Umbilical cord (tissue), 2 donors: ENCODE data around the gene ATXN2. TPM values are rescaled to one million over a fixed set of nuclear protein-coding genes. Genes with fewer than 3 reads are reported as not detected.
"Not testable (repeated sequence)": the region's sequence is repeated elsewhere in the genome, so short reads cannot be mapped to it uniquely, and the experiment has no call there.

Experiments used
- DNase-seq: peaks from one replicate; pipeline ENCODE4 v3.0.0-alpha.2; 2015; ENCODE audit warnings: low spot score
- total RNA-seq: library from RNA; depleted of rRNA; stranded (reverse); fragments of >200 nt; gene quantifications from one replicate; pipeline ENCODE4 v1.2.3, GENCODE V29; 2014; ENCODE audit warnings: low replicate concordance; ENCODE audit not compliant: insufficient read depth

Gene ATXN2
- total RNA-seq, 1 donor from 2014 or later = 79.2 TPM

DNA sequence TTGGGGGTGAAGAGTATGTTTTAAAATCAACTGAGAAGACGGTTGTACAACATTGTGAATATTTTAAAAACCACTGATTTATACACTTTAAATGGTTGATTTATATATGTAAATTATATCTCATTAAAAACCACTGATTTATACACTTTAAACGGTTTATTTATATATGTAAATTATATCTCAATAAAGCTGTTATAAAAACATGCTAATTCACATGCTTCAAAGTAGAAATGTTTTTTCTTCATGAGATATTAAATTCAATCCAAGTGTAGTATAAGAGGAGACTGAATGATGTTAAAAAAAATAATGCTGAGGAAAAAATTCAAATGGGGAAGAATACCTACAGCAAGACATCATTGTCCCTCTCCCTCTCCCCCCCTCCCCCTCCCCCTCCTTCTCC, 92.9 kb downstream of the ATXN2 start:
- DNase-seq = no peak

DNA sequence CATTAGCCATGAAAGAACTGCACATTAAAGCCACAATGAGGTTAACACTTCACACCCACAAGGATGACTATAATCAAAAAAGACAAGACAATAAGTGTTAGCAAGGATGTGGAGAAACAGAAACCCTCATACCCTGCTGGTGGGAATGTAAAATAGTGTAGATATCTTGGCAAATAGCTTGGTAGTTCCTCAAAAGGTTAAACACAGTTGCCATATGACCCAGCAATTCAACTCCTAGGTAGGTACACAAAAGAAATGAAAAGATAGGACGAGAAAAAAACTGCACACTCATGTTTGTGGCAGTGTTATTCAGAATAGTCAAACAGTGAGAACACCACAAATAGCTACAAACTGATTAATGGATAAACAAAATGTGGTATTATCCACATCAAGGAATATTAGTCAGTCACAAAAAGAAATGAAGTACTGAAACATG, 93.5 kb downstream of the ATXN2 start:
- DNase-seq = no peak

DNA sequence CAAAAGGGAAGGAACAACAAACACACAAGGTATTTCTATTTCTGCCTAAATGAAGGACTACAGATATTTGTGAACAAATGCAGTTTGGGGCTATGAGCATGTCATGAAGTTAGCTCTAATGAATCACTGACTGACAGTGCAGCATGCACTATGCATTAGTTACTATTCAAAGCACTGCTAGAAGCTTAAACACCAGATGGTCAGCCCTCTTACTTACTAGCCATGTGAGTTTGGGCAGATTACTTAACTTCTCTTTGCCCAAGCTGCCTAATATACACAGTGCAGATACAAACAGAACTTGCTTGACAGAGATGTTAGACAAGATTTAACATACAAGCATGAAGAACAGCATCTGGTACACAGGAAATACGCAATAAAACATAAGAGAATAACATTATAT, 96.0 kb downstream of the ATXN2 start:
- DNase-seq = no peak

GRCh38 chr12:111494676-111495075, 104.4 kb downstream of the ATXN2 start:
- no peak for DNase-seq

GRCh38 chr12:111492979-111493378, 106.1 kb downstream of the ATXN2 start:
- peak; percentile 9 for DNase-seq

- DNase-seq = no peak
Measured at GRCh38 chr12:111488798-111489197, 110.3 kb downstream of the ATXN2 start.

DNA sequence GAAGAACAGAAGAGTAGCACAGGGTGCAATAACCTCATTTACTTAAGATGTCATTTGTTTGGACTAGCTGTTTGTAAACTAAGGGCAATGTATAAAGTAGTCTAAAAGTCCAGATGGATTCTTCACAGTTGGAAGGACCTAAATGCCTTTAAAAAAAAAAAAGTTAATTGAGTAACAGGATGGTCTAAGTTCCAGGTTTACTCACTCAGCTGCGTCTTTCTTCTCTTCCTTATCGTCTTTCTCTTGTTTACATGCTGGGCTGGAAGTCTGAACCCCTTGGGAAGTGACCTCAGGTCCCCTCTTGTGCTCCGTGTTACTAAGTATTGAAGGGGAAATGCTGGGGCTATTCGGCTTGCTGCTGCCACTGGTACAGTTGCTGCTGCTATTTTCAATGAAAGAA, 110.8 kb downstream of the ATXN2 start:
- no peak for DNase-seq

GRCh38 chr12:111482462-111482861, 116.7 kb downstream of the ATXN2 start:
- no peak for DNase-seq

DNA sequence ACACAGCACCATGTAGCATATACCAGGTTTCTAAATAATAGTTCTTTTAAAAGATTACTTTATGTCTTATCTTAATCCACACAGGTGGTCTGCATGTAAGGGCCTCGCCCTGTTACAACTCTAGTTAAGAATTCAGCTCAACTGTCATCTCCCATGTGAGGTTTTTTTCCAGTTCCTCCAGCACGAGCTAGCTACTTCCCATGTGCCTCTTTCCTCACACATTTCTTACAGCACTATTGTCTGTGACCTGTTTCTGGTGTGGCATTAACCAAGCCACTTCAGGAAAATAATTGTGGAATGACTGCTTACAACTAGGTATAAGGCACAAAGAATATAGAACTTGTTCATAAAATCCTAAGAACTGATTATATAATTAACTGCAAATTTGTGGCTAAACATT, 127.9 kb downstream of the ATXN2 start:
- DNase-seq = no peak

GRCh38 chr12:111469401-111469800, 129.7 kb downstream of the ATXN2 start:
- DNase-seq = no peak

DNA sequence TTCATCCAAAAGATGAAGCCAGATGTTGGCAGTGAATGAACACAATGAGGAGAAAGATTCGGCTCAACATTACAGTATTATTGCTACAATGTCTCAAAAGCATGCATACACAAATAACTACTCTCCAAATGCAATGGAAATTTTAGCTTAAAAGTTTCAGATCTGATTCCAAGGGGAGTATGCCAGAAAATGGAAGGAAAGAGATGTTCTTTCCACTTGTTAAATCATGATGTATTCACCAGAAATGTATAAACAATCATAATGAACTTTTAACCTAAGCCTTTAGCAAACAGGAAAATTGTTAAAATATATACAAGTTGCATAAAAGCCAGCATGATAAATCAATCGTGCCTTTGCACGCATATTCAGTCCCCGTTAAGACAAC, 131.3 kb downstream of the ATXN2 start:
- DNase-seq = no peak

DNA sequence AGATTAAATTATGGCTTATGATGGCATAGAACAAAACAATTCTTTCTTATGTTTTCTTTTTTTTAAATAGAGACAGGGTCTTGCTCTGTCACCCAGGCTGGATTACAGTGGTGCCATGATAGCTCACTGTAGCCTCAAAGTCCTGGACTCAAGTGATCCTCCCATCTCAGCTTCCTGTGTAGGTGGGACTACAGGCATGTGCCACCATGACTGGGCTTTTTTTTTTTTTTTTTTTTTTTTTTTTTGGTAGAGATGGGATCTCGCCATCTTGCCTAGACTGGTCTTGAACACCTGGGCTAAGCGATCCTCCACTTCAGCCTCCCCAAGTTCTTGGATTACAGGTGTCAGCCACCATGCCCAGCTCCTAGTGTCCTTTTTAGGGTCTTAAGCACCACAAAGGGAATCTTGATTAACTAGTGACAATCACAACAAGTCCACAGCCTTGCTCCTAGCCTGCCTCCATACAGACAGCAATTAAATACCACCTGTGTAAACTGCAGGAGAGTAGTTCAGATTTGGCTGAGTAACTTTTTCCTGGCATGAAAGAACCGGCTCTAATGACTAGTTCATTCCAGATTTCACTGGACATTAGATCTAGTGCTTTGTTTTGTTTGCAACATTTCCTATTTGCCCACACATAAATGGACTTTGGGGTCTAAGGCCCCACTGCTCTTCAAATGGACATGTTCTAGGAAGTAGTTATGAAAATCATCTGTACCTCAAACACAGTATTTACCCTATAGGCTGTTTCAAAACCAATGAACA, 131.8 kb downstream of the ATXN2 start:
- no peak for DNase-seq

DNA sequence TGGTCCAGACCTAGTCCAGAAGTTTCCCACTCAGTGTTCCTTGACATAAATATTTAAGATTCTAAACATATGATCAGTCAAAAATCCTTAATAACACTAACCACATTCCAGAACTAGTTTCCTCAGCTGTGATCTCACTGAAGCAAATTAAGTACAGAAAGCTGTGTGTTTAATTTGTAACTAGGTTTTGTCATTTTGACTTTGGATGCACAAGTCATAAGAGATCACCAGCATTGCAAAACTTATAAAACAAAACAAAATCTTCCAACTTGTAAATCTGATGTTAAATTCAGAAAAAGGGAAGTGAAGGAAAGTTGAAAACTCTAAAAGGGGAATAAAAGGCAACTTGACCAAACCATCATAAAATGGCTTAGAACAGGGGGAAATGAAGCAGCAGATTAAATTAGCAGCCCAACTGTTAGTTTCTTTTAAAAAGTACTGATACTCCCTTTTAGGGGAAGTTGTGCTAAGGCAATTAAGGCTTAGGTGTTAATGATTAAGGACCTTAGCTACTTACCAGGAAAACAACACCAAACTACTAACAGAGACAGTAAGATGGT, 136.8 kb downstream of the ATXN2 start:
- DNase-seq = no peak

- not testable (repeated sequence) for DNase-seq
Measured at GRCh38 chr12:111460111-111460510, 139.0 kb downstream of the ATXN2 start.

DNA sequence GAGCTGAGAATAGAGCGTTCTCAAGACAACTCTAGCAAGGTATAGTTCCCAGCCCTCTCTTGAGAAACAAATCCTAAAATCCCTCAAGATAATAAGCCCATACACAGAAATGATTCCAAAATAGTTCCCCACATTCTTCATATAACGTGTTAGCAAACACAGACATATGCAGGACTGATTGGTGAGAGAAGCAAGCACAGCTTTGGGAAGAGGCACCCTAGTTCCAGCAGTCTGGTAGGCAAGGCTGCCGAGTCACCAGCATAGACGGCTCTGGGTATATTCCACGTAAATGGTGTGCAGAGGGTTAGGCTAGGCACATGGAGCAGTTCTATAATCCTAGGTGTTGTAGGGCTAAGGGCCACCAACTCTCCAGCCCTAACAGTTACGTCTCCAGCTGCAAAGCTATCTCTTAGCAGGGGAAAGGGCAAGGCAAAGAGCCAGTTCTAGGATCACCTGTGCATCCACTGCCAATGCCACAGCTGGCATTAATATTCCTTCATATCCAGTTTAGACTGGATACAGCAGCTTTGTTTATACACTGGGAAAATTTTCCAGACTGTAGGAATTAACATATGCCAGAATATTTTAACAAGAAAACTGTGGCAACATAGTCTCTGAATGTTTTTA, 140.5 kb downstream of the ATXN2 start:
- no peak for DNase-seq

GRCh38 chr12:111457577-111457976, 141.5 kb downstream of the ATXN2 start:
- no peak for DNase-seq

- DNase-seq = no peak
Measured at GRCh38 chr12:111457071-111457470, 142.0 kb downstream of the ATXN2 start.

DNA sequence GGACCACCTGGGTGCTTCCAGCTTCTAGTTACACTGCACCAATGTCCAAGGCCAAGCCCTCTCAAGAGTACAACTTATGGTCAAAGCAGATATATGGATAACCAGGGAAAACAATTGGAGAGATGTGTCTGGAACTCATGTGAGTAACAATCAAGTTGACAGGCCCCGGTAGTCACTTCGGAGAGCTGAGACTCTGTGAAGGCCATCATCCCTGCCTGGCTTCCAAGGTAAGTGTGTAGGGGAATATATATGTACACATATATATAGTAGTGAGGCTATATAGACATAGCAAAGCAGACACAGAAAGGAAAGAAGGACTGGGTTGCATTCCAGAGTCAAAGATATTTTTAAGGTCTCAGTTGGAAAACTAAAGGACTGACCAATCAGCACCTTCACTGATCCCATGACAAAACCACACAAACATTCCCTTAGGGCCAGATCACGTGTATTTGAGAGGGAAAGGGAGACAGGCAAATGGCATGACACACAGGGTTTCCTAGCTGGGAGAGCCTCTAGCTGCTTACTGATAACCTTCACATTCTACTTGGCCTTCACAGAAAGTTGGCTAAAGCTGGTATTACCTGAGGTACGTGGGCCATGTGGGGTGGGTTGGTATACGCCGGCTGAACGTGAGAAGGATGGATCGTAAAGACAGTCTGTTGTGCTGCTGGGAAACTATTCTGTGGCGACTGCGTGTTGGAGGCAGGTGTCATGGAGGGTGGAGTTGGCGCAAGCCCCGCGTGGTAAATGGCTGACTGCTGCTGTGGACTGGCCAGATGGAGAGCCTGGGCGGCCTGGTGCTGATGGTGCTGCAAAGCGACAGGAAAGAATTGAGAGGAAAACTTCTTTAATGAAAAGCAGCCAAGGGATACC, 143.4 kb downstream of the ATXN2 start:
- no peak for DNase-seq

GRCh38 chr12:111454716-111455447, 144.2 kb downstream of the ATXN2 start:
- DNase-seq = no peak

DNA sequence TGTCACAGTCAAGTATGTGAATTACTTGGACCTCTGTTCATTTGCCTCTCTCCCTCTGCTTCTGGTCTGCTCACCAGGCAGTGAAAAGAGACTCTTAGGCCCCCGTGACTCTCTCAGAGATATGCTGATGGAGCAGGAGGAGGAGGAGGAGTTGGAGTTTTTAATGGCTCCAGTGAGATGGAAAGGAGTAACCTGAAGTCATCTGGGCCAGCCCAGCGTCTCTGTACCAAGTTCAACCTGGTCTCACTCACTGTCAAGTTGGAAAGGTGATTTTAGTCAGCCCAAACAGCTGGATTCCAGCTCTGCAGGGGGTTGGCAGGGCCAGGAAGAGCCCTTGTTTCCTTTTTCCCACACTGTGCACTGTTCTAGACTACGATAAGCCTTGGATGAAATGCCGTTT, 144.8 kb downstream of the ATXN2 start:
- no peak for DNase-seq
